Spleen (tissue), 3 donors: ENCODE data around the gene FTCDNL1.

Experiments used
- POLR2A ChIP-seq, 3 donors: fragments of 450-650 bp; IDR thresholded peaks; one replicate each; pipeline ENCODE4 v1.5.1; 2017; ENCODE audit warnings: antibody characterized with exemption in 3 of 3, mild to moderate bottlenecking in 1 of 3
- POLR2AphosphoS5 ChIP-seq, 3 donors: sonication (generic); formaldehyde crosslinking; IDR thresholded peaks; one replicate each; pipeline ENCODE4 v1.5.1; 2017; ENCODE audit warnings: antibody characterized with exemption in 3 of 3

GRCh38 chr2:199740111-199740428 lies 110.9 kb downstream of the FTCDNL1 start:
- no peak for TF ChIP-seq POLR2A (IDR thresholded peaks at IDR 0.05)
- TF ChIP-seq POLR2AphosphoS5 (IDR thresholded peaks at IDR 0.05), result no peak
